Measurements from ENCODE around the gene SLA2. TPM values are rescaled to one million over a fixed set of nuclear protein-coding genes. Genes with fewer than 3 reads are reported as not detected.

SLA2 gene
- polyA plus RNA-seq, 2 of the 4 experiments (the other 2 are of a cell fraction) = 0.06 TPM; not detected in 1

DNA sequence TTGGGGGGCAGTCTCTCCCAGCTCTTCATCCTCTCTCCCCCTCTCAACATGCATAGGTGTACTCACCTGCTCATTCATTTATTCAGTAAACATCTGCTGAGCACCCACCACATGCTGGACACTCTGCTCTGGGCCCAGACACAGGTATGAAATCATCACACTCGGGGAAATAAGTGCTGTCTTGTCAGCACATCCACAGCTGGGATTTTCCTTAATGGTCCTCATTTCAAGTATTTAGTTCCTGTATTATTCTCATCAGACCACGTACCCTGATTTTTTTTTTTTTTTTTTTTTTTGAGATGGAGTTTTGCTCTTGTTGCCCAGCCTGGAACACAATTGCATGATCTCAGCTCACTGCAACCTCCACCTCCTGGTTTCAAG is 21.1 kb downstream of the SLA2 start:
- Histone ChIP-seq H3K4me3 (no peak overlapping the region), H3K27ac (peak overlapping the region in 1 of 2 experiments; percentile 22; a peak in 1 of 6 replicates), H3K4me1 (no peaks in the 10 kb centered on the region), H3K9me3 (no peaks in the 10 kb centered on the region), H3K4me2 (no peak overlapping the region)
- no peak for TF ChIP-seq CHD2 (IDR thresholded peaks at IDR 0.05; ENCODE audit: low read length, partially characterized antibody)
- no peak for TF ChIP-seq BHLHE40 (IDR thresholded peaks at IDR 0.05; ENCODE audit: low read depth, low read length)
- TF ChIP-seq CTCF (IDR thresholded peaks at IDR 0.05) = no peak
- no peak for TF ChIP-seq RFX5 (IDR thresholded peaks at IDR 0.05)
- no peak for TF ChIP-seq RAD21 (conservative IDR thresholded peaks at IDR 0.05 in 1 of 2, IDR thresholded peaks at IDR 0.05 in 1 of 2)
- TF ChIP-seq POLR2AphosphoS2 (conservative IDR thresholded peaks at IDR 0.05; ENCODE audit: low read length) = no peak
- TF ChIP-seq HES2 (IDR thresholded peaks at IDR 0.05) = no peak
- no peak for TF ChIP-seq RCOR1 (IDR thresholded peaks at IDR 0.05; ENCODE audit: low read depth, low read length)
- no peak for TF ChIP-seq JUN (IDR thresholded peaks at IDR 0.05)
- TF ChIP-seq, protein P1, sequence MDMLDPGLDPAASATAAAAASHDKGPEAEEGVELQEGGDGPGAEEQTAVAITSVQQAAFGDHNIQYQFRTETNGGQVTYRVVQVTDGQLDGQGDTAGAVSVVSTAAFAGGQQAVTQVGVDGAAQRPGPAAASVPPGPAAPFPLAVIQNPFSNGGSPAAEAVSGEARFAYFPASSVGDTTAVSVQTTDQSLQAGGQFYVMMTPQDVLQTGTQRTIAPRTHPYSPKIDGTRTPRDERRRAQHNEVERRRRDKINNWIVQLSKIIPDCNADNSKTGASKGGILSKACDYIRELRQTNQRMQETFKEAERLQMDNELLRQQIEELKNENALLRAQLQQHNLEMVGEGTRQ (IDR thresholded peaks at IDR 0.05) = no peak
- no peak for TF ChIP-seq POLR2A (IDR thresholded peaks at IDR 0.05; ENCODE audit: low read length)
- no peak for TF ChIP-seq CBX2 (IDR thresholded peaks at IDR 0.05; ENCODE audit: borderline replicate concordance, low read depth)
- no peak for TF ChIP-seq NPAS2 (CRISPR knock-in tag; IDR thresholded peaks at IDR 0.05; ENCODE audit: borderline replicate concordance)
- TF ChIP-seq KDM1A (IDR thresholded peaks at IDR 0.05; ENCODE audit: low read depth) = no peak
- TF ChIP-seq, protein P2, sequence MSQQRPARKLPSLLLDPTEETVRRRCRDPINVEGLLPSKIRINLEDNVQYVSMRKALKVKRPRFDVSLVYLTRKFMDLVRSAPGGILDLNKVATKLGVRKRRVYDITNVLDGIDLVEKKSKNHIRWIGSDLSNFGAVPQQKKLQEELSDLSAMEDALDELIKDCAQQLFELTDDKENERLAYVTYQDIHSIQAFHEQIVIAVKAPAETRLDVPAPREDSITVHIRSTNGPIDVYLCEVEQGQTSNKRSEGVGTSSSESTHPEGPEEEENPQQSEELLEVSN (IDR thresholded peaks at IDR 0.05; ENCODE audit: borderline replicate concordance, low read depth) = no peak
- TF ChIP-seq FOSL2 (IDR thresholded peaks at IDR 0.05) = no peak
- TF ChIP-seq FOSL2 (CRISPR knock-in tag; IDR thresholded peaks at IDR 0.05) = no peak
- ChIA-PET POLR2A (no interaction called here), CTCF (interaction anchor here (0.9 to 3.7 kb wide), 4 partner anchors 13 to 150 kb away, joined by 3 to 15 read pairs (median 4); partner anchors contain the start of gene RAB5IF)
- FAIRE-seq = no peak
- ATAC-seq = no peak; a peak in 1 of 6 replicates
- 78% methylated on average over 2 of the region's 2 CpGs for WGBS (ENCODE audit: missing lambda C conversion rate)
- no peak for DNase-seq (ENCODE audit: low read depth in 1 of 2, low spot score in 1 of 2)

DNA sequence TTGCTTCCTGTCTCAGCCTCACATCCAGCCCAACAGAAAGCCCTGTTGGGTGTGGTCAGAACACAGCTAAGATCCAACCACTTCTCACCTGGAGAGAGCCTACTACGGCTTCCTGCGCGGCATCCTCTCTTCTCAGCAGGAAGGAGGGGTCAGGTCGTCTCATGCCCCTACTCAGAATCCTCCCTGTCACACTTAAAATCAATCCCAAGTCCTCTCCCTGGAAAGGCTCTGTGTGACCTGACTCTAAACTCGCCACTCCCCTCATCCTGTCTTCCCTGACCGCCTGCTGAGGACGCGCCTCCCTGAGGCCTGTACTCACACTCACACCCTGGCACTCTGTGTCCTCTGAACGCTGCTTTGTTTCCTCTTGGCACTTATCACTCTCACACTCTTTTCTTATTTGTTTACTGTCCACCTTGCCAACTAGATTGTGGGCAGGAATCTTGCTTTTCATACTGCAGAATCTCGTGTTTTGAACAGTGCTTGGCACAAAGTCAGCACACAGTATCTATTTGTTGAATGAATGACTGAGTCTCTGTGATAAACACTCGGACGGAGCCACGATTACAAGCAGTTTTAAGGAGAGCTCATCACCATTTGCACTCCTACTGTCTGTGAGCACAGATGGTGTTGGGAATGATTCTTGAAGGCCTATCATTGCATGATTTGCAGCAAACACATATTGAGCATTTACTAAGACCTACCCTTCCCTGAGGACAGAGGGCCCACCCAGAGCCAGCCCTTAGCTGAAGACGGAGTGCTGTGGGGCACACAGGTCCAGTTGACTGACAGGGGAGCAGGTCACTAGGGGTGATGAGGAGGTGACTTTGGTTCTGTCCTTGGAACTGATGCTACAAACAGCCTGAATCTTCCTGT is 21.7 kb downstream of the SLA2 start:
- Histone ChIP-seq H3K27ac (peak overlapping the region in 1 of 2 experiments; percentile 22; a peak in 1 of 6 replicates), H3K4me3 (no peak overlapping the region), H3K4me2 (0 out of 3 replicates have a peak overlapping the region, but pooled peaks have one; percentile 3), H3K4me1 (no peaks in the 10 kb centered on the region), H3K9me3 (no peaks in the 10 kb centered on the region)
- ChIA-PET CTCF (interaction anchor here (0.9 to 3.7 kb wide), 5 partner anchors 12 to 150 kb away, joined by 3 to 15 read pairs (median 3); partner anchors contain the start of gene RAB5IF), POLR2A (no interaction called here)
- peak; percentile 63 to 72; a peak in 4 of 6 replicates for ATAC-seq
- DNase-seq (ENCODE audit: low read depth in 1 of 2, low spot score in 1 of 2) = no peak
- WGBS (ENCODE audit: missing lambda C conversion rate) = 65% methylated on average over 14 of the region's 14 CpGs
- no peak for FAIRE-seq
- TF ChIP-seq MAZ (IDR thresholded peaks at IDR 0.05; ENCODE audit: borderline replicate concordance, low read depth, low read length) (no peak), ZNF302 (CRISPR knock-in tag; IDR thresholded peaks at IDR 0.05) (no peak), RARB (CRISPR knock-in tag; IDR thresholded peaks at IDR 0.05) (no peak), EHF (CRISPR knock-in tag; IDR thresholded peaks at IDR 0.05) (no peak), BHLHE40 (IDR thresholded peaks at IDR 0.05; ENCODE audit: low read depth, low read length) (no peak), NFE2L2 (conservative IDR thresholded peaks at IDR 0.05; ENCODE audit: low read length) (no peak), HEYL (CRISPR knock-in tag; IDR thresholded peaks at IDR 0.05) (no peak), FOSB (CRISPR knock-in tag; IDR thresholded peaks at IDR 0.05) (no peak), PBX3 (IDR thresholded peaks at IDR 0.05) (no peak), CBX2 (IDR thresholded peaks at IDR 0.05; ENCODE audit: borderline replicate concordance, low read depth) (no peak), POLR2A (IDR thresholded peaks at IDR 0.05; ENCODE audit: low read length) (no peak)
